ENCODE results near the gene MORN5. TPM values are rescaled to one million over a fixed set of nuclear protein-coding genes. Genes with fewer than 3 reads are reported as not detected.

MORN5 gene
- total RNA-seq, 1 experiment from 2014 or later: not detected

DNA sequence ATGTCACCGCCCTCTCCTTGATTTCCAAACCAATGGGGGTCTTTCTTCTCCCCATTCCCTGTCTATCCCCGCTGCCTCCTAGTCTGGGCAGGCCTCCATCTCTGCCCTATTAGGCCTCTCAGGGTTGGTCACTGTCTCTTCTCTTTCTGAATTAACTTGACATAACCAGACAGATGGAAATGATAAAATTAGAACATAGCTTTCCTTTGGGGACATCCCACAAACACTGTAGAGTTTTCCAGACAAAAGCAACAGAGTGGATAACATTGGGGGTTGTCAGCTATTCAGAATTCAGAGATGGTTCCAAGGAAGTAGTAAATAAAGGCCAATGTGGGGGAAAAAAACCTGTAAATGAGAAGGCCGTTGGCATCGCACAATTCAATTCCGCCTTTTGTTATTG, 44.3 kb downstream of the MORN5 start:
- no peak overlapping the region for H3K4me3 ChIP-seq (ENCODE audit: low read depth in 2 of 2, low read length in 2 of 2)
- in situ Hi-C loops (cut with HindIII; ENCODE audit: low pct_unique_long_range_greater_than_20kb, low sequenced_read_pairs) (no loop called here), intact Hi-C loops (cut with micrococcal nuclease; ENCODE audit: unreplicated experiment) (no loop called here)
- no peaks in the 10 kb centered on the region for H3K4me1 ChIP-seq (ENCODE audit: control insufficient read depth, insufficient read depth, low read length)
- no peaks in the 10 kb centered on the region for H3K9me3 ChIP-seq (ENCODE audit: control insufficient read depth, insufficient read depth, low read depth, low read length)
- H3K27me3 ChIP-seq (ENCODE audit: control insufficient read depth, insufficient read depth, low read length): no peaks in the 10 kb centered on the region
- no peak overlapping the region for H3K27ac ChIP-seq (ENCODE audit: low read length)
- CTCF ChIA-PET: no interaction called here
- TF ChIP-seq POLR2AphosphoS5 (IDR thresholded peaks at IDR 0.05; ENCODE audit: low read depth, low read length) (no peak), TCF7L2 (IDR thresholded peaks at IDR 0.05; ENCODE audit: low read depth, low read length) (no peak), SIN3A (IDR thresholded peaks at IDR 0.05; ENCODE audit: borderline replicate concordance, insufficient read depth, low read depth, low read length) (no peak)
- TF ChIP-seq, protein P1, sequence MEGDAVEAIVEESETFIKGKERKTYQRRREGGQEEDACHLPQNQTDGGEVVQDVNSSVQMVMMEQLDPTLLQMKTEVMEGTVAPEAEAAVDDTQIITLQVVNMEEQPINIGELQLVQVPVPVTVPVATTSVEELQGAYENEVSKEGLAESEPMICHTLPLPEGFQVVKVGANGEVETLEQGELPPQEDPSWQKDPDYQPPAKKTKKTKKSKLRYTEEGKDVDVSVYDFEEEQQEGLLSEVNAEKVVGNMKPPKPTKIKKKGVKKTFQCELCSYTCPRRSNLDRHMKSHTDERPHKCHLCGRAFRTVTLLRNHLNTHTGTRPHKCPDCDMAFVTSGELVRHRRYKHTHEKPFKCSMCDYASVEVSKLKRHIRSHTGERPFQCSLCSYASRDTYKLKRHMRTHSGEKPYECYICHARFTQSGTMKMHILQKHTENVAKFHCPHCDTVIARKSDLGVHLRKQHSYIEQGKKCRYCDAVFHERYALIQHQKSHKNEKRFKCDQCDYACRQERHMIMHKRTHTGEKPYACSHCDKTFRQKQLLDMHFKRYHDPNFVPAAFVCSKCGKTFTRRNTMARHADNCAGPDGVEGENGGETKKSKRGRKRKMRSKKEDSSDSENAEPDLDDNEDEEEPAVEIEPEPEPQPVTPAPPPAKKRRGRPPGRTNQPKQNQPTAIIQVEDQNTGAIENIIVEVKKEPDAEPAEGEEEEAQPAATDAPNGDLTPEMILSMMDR (IDR thresholded peaks at IDR 0.05): no peak
- TF ChIP-seq, protein P2, sequence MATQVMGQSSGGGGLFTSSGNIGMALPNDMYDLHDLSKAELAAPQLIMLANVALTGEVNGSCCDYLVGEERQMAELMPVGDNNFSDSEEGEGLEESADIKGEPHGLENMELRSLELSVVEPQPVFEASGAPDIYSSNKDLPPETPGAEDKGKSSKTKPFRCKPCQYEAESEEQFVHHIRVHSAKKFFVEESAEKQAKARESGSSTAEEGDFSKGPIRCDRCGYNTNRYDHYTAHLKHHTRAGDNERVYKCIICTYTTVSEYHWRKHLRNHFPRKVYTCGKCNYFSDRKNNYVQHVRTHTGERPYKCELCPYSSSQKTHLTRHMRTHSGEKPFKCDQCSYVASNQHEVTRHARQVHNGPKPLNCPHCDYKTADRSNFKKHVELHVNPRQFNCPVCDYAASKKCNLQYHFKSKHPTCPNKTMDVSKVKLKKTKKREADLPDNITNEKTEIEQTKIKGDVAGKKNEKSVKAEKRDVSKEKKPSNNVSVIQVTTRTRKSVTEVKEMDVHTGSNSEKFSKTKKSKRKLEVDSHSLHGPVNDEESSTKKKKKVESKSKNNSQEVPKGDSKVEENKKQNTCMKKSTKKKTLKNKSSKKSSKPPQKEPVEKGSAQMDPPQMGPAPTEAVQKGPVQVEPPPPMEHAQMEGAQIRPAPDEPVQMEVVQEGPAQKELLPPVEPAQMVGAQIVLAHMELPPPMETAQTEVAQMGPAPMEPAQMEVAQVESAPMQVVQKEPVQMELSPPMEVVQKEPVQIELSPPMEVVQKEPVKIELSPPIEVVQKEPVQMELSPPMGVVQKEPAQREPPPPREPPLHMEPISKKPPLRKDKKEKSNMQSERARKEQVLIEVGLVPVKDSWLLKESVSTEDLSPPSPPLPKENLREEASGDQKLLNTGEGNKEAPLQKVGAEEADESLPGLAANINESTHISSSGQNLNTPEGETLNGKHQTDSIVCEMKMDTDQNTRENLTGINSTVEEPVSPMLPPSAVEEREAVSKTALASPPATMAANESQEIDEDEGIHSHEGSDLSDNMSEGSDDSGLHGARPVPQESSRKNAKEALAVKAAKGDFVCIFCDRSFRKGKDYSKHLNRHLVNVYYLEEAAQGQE (IDR thresholded peaks at IDR 0.05; ENCODE audit: insufficient read depth in 1 of 2, low read depth in 2 of 2, low read length in 1 of 2): no peak
- POLR2A ChIA-PET: no interaction called here
- DNase-seq (ENCODE audit: low read depth, low spot score): no peak
- no TSS peak for BruUV-seq (replicated peaks)
- no peaks in the 10 kb centered on the region for H3K36me3 ChIP-seq (ENCODE audit: control insufficient read depth, insufficient read depth, low read length)
- no peak for ATAC-seq

DNA sequence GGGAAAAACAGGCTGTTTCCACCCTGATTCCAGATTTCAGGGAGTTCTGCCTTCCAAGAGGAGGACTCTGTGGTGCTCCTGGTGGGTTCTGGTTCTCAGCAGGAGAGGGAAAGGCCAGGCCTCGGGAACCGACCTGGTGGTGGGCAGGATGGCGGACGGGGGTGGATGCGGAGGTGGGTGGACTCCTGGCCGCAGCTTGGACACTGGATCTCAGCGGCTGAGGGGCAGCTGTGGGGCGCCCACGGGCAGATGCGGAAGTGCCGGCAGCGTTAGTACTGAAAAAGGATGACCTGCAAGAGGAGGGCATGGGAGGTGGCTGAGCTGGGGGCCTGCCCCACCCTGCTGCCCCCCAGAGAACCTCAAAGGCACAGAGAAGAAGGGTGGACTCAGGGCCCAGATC, 44.8 kb downstream of the MORN5 start:
- POLR2A ChIA-PET: no interaction called here
- no peaks in the 10 kb centered on the region for H3K36me3 ChIP-seq (ENCODE audit: control insufficient read depth, insufficient read depth, low read length)
- no peak overlapping the region for H3K4me3 ChIP-seq (ENCODE audit: low read depth in 2 of 2, low read length in 2 of 2)
- DNase-seq (ENCODE audit: low read depth, low spot score): no peak
- in situ Hi-C loops (cut with HindIII; ENCODE audit: low pct_unique_long_range_greater_than_20kb, low sequenced_read_pairs) (no loop called here), intact Hi-C loops (cut with micrococcal nuclease; ENCODE audit: unreplicated experiment) (no loop called here)
- TF ChIP-seq TCF7L2 (IDR thresholded peaks at IDR 0.05; ENCODE audit: low read depth, low read length) (no peak), SIN3A (IDR thresholded peaks at IDR 0.05; ENCODE audit: borderline replicate concordance, insufficient read depth, low read depth, low read length) (no peak), POLR2AphosphoS5 (IDR thresholded peaks at IDR 0.05; ENCODE audit: low read depth, low read length) (no peak)
- TF ChIP-seq, protein P2 (IDR thresholded peaks at IDR 0.05; ENCODE audit: insufficient read depth in 1 of 2, low read depth in 2 of 2, low read length in 1 of 2): no peak
- TF ChIP-seq, protein P1 (IDR thresholded peaks at IDR 0.05): no peak
- H3K4me1 ChIP-seq (ENCODE audit: control insufficient read depth, insufficient read depth, low read length): no peaks in the 10 kb centered on the region
- ATAC-seq: no peak
- no peaks in the 10 kb centered on the region for H3K9me3 ChIP-seq (ENCODE audit: control insufficient read depth, insufficient read depth, low read depth, low read length)
- BruUV-seq (replicated peaks): no TSS peak
- no peak overlapping the region for H3K27ac ChIP-seq (ENCODE audit: low read length)
- H3K27me3 ChIP-seq (ENCODE audit: control insufficient read depth, insufficient read depth, low read length): no peaks in the 10 kb centered on the region
- CTCF ChIA-PET: no interaction called here

All from Panc1 (cell line).